Activated naive CD4-positive, alpha-beta T cell (primary cell): ENCODE results near the gene BFSP2.

Experiments
- DNase-seq, 4 experiments: peaks; one replicate each; lab custom pipeline; 2025; lab: John Stamatoyannopoulos, UW

The BFSP2 gene

DNA sequence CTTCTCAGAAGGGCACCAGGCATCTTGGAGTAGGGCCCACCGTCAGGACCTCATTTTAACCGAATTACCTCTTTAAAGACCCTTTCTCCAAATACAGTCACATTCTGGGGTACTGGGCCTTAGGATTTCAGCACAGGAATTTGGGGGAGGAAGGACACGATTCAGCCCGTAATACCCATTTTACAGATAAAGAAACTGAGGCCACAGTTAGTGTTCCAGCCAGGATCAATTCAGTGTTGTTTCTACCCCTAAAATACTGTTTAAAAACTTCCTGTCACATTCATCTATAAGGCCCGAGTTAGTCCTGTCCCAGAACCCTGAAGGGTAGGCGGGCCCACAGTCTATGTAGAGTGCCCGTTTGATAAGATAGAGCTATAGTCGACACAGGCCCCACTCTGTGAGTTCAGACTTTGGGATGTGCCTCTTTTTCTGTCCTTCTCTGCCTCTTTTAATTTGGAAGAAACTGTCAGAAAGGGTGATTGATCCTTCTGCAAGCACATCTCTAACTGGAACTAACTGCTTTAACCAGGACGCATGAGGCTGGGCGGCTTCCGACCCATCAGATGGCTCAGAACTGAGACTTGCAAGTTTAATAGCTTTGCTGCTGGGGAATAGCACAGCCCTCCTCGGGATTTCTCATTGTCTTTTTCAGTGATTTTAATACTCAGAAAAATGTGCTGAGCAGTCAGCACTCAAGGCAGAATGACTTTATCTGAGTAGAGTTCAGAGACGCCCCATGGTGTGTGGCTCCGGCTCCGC, 19.5 kb downstream of the BFSP2 start:
- DNase-seq, result no peak

DNA sequence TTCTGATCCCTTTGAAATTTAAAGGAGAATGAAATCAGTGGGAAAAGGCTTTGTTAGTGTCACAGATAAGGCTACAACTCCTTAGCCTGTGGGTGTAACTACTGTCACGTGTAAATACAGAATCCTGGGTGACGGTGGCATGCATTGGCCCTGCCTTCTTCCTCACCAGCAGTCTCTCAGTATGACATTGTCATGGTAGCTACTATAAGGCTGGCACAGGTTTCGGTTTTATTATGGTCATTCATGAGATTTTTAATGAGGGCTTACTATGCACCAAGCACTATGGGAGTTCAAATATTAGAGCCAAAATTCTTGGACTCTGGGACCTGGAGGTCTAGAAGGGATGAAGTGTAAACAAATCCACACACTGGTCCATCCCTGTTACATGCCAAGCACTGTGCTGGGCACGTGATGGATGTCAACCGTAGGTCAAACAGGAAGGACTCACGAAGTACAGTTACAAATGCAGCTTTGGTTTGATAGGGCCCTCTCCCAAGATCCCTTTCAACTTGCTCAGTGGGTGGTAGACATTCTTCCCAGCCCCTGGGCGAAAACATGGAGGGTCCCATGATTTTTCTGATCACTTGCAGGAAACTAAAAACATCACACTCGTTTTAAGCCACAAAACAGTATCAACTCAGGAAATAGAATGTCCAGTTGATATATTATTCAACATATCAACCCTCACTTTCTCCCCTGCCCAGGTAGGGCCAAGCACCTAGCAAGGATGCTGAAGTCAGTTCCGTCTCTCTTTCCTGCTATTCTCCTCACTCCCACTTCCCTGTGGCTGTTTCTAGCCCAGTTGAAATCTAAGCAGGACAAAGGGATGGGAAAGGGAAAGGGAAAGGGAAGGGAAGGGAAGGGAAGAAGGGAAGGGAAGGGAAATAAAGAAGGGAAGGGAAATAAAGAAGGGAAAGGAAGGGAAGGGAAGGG, 25.3 kb downstream of the BFSP2 start:
- no peak for DNase-seq

- DNase-seq, result no peak
These were observed 26.0 kb downstream of the BFSP2 start for GRCh38 chr3:133425898-133426297.

DNA sequence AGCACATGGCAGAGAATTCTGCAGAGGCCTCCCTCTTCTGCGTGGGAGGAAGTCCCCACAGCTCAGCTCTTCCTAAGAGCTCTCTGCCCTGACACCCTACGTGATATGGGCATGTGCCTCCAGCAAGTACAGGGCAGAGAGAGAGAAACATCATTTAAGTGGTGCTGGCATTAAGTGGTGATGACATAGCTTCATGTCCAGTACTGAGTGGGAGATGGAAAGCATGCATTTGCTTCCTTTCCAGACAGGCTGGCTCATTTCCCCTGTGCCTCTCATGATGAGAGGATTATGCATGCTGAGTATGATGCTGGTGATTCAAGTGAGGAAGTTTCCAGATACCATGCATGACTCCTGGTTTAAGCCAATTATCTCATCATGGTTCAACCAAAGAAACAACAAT, 26.9 kb downstream of the BFSP2 start:
- DNase-seq, result no peak

- no peak for DNase-seq
These were observed 28.7 kb downstream of the BFSP2 start for GRCh38 chr3:133428552-133428951.

GRCh38 chr3:133429063-133429462, 29.2 kb downstream of the BFSP2 start:
- no peak for DNase-seq

GRCh38 chr3:133439563-133439962, 39.7 kb downstream of the BFSP2 start:
- DNase-seq, result no peak

DNA sequence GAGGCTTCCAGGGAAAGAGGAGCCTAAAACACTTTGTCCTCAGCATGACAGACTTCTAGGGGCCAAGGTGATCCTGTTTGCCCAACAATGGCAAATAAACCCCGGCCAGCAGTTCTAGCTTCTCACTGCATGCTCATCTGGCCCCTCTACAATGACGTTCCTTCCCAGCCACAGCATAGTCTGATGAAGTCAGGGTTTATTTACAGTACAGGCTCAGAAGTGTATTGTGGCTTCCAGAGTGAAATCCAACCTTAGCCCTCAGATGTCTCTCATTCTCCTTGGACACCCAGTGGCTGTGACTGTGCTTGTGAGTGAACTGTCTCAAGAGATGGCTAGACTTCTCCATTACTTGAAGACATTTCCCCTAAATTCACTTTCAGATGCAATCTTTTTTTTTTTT, 40.8 kb downstream of the BFSP2 start:
- DNase-seq, result no peak

- DNase-seq, result no peak
These were observed 42.0 kb downstream of the BFSP2 start for GRCh38 chr3:133441867-133442270.

DNA sequence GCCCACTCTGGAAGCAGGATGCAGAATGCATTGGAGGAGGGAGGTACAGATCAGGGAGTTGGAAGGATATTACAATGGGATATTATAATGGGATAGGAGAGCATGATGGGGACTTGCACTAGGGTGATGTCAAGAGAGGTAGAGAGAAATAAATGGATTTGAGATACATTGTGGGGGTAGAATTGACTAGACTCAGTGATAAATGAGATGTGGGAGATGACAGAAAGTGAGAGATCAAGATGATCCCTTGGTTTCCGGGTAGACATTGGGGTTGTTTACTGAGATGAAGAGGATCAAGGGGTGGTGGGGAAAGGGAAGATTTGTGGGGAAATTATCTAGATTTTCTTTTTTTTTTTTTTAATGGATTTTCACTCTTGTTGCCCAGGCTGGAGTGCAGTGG, 42.7 kb downstream of the BFSP2 start:
- no peak for DNase-seq

- no peak for DNase-seq
These were observed 44.0 kb downstream of the BFSP2 start for GRCh38 chr3:133443649-133444422.

DNA sequence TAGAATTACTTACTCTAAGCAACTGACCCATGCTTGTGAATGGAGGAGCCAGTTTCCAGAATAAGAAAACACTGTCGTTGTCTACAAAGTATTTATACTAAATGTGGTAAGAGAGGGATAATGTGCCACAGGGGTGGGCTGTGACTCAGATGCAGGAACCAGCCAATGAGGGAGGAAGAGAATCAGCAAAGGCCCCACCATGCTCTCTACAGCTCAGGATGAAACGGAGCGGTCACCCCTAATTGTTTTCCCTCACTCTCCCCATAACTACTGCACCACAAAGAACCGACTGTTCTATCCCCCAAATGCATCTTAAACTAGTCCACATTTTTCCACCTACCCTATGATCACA, 44.5 kb downstream of the BFSP2 start:
- no peak for DNase-seq

- no peak for DNase-seq
These were observed 45.3 kb downstream of the BFSP2 start for GRCh38 chr3:133445108-133445507.

DNA sequence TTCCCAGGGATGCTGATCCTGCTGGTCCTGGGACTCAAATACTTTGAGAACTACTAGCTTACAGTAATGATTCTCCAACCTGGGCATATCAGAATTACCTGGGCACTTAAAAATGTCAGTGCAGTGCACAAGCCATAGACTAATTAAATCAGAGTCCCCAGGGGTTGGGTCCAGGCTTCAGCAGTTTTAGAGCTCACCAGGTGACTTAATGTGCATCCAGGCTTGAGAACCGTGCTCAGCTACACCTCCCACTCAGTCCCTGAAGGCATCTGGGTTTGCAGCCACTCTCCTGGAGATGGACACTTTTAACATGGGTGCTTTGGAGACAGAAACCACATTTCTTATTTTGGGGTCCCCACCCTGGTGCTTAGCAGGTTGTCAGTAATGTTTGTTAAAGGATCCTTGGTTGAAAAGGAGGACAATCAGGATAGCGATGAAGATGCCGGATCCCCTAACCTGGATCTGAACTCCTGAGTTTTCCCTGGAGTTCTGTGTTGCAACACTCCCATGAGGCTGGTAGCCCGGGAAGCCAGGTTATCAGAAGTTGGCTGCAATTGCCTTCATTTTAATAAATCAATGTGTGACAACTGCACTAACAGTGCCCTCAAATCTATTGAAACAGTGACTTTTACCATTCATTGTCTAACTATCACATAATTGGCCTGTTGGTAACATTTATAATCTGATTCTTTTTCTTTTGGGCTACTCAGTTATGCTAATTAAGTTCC, 48.1 kb downstream of the BFSP2 start:
- no peak for DNase-seq

DNA sequence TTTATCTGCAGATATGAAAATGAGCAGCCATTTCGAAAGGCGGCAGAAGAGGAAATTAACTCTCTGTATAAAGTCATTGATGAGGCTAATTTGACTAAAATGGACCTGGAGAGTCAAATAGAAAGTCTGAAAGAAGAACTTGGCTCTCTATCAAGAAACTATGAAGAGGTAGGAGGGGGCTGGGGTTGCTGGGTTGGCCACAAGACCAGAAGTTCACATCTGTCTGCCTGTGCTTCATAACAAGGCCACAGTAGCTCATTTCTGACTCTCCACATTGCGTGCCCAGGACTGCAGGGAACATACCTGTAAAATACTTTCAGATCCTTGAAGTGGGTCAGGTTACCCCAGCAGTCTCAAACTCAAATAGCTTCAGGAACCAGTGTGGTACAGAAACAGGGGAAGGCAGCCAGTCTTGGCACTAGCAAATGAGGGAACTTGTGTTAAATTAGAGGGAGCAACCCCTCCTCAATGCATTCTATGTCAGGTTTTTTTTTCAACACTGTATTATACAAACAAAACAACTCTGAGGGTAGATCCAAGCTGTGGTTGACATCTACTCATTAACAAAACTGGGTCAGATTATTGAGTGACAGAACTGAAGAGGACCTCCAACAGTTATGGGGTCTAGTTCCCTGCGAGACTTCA, 48.7 kb downstream of the BFSP2 start:
- no peak for DNase-seq

- no peak for DNase-seq
These were observed 51.5 kb downstream of the BFSP2 start for GRCh38 chr3:133451309-133451708.

DNA sequence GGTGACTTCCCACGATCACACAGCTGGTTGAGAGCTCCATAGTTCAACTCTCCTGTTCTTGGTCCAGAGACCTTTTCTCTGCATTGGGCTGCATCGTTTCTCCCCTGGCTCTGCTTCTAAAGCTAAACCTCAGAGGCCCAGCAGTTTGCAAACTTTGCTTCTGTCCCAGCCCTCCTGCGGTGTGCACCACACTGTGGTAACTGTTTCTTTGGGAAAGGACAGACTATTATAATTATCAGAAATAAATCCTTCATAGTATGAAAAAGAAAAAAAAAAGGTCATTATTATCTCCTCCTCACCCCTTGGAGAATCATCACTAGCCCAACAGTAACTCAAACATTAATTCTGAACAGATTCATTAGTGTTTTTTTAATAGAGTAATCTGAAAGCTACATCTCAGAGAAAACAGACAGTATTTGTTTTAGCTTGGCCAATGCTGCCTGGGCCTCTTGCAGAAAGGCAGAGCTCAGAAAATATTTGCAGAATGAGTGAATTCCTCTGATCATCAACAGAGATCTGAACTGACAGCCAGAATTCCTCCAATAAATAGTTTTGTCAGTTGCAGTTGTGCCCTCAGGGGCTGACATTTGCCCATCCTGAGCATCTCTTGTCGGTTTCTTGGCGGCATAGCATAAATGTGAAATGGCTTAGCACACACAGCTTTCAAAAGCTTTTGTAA, 52.9 kb downstream of the BFSP2 start:
- no peak for DNase-seq

DNA sequence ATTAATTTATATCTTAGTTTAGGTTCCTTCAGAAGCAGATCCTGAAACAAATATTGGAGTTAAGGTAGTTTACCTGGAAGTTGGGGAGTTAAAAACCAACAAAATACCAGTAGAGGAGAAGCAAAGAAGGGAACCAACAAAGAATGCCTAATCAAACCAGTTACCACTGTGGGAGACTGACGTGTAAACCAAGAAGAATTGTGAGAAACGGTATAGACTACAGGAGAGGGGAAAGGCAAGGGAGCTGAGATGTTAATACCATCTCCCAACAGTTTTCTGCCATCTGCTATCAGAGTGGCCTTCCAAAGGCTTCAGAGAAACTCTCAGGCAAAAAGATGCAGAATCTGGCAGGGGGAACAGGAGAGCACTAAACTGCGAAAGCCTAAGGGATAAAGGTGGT, 53.5 kb downstream of the BFSP2 start:
- no peak for DNase-seq

DNA sequence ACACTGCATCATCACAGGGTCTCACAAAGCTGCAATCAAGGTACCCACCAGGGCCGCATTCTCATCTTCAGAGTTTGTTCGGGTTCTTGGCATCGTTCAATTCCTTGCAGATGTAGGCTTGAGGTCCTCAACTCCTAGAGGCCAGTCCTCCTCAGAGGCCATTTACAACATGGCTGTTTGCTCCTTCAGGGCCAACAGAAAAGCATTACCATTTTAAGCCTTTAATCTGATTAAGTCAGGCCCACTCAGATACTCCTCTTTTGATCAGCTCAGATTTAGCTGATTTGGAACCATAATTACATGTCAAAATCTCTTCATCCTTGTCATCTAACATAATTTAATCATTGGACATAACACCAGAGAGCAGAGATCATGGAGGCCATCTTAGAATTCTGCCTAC, 55.4 kb downstream of the BFSP2 start:
- DNase-seq, result no peak

GRCh38 chr3:133455960-133456359, 56.1 kb downstream of the BFSP2 start:
- no peak for DNase-seq

- DNase-seq, result no peak
These were observed 57.2 kb downstream of the BFSP2 start for GRCh38 chr3:133457025-133457424.
